IPS-NIHi7 (cell line): ENCODE results near the gene SGO2.
A peak's percentile ranks its signal among the peaks of the same experiment; 100 is the strongest.

Source experiments
- DNase-seq: peaks from one replicate; pipeline ENCODE4 v3.0.0; 2012; ENCODE audit warnings: mixed read lengths; ENCODE audit errors: extremely low spot score

SGO2 gene, protein sequence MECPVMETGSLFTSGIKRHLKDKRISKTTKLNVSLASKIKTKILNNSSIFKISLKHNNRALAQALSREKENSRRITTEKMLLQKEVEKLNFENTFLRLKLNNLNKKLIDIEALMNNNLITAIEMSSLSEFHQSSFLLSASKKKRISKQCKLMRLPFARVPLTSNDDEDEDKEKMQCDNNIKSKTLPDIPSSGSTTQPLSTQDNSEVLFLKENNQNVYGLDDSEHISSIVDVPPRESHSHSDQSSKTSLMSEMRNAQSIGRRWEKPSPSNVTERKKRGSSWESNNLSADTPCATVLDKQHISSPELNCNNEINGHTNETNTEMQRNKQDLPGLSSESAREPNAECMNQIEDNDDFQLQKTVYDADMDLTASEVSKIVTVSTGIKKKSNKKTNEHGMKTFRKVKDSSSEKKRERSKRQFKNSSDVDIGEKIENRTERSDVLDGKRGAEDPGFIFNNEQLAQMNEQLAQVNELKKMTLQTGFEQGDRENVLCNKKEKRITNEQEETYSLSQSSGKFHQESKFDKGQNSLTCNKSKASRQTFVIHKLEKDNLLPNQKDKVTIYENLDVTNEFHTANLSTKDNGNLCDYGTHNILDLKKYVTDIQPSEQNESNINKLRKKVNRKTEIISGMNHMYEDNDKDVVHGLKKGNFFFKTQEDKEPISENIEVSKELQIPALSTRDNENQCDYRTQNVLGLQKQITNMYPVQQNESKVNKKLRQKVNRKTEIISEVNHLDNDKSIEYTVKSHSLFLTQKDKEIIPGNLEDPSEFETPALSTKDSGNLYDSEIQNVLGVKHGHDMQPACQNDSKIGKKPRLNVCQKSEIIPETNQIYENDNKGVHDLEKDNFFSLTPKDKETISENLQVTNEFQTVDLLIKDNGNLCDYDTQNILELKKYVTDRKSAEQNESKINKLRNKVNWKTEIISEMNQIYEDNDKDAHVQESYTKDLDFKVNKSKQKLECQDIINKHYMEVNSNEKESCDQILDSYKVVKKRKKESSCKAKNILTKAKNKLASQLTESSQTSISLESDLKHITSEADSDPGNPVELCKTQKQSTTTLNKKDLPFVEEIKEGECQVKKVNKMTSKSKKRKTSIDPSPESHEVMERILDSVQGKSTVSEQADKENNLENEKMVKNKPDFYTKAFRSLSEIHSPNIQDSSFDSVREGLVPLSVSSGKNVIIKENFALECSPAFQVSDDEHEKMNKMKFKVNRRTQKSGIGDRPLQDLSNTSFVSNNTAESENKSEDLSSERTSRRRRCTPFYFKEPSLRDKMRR

DNA sequence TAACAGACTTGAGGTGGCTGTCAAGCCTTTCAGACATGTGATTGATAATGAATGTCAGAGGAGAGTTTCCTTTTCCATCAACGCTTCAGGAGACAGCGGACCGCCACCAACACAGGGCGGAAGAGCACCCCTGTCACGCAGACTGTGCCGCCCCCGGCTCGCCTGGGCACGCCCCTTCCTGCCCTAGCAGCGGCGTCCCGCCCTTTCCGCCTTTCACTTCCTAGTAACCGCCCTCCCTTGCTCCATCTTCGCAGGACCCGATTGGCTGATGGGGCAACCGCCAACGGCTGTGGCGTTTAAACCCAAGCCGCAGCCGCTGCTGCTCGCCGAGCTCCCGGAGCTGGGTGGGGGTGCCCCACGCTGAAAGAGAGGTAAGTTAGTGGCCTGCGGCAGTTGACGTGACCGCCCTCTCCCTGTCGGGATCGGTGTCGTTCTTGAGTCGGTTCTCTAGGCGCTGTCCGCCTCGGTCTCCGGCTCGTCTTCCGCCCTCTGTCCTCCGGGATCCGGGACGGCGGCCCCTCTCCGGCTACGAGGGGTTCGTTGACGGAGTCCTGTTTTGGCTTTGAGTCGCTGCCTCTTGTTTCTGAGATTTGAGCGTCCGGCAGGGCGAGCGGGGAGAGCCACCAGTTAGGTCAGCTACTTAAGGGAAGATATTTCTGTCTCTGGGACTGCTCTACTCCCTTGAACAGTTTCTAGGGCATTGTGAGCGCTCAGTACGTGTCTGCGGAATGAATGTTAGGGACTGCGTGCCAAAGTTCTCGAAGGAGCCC, at the start of gene SGO2:
SGO2 (plus strand) TSS at position 326 of the 770 bp plus-strand sequence. CDS start 6,769 bp downstream, outside the sequence.
- DNase-seq, result peak; percentile 99

DNA sequence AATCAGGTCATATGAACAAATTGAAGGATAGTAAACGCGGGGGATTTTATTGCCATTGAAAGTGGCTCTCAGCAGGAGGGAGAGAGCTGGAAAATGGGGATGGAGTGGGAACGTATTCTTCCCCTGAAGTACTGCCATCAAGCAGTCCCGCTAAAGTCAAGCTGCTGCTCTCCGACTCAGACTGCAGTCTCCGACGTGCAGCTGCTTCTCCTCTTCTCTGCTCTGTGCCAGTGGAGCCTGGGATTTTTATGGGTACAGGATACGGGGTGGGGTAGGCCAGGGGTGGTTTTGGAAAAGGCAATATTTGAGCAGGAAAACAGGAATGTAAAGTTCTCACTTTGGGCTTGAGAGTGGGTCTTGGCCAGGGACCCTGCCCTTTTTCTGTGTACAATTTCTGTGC, 49.2 kb upstream of the SGO2 start:
- no peak for DNase-seq

DNA sequence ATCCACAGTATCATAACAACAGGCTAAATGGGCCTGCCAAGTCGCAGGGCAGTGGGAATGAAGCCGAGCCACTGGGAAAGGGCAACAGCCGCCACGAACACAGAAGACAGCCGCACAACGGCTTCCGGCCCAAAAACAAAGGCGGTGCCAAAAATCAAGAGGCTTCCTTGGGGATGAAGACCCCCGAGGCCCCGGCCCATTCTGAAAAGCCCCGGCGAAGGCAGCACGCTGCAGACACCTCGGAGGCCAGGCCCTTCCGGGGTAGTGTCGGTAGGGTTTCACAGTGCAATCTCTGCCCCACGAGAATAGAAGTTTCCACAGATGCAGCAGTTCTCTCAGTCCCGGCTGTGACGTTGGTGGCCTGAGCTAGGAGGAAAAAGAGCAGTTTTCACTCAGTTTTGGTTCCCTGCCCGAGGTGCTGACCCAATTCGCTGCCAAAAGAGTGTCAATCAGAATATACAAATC, 48.3 kb upstream of the SGO2 start:
- no peak for DNase-seq

DNA sequence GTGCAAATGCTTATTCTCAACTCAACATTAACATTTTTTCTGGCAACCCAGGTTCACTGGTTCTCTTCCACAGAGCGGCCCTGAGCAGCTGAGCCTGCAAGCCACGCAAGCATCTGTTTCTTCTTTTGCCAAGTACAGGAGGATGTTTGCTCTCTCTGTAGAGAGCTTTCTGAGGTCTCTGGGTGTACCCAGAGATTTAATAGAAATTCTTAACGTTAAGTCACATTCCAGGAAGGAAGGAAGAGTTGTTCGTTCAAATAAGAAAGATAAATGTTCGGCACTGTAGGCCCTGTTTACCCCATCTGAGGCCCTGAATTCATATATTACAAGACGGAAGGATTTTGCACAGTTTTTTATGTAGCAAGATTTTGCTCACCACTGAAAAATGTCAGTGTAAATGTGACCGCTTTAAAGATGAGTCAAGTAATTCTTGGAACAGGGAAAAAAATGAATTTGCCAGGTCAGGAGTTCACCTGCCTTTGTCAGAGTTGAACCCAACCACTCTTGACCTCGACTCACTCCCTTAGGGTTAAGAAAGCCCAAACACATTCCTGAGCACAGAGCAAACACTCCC, 46.2 kb upstream of the SGO2 start:
- no peak for DNase-seq

DNA sequence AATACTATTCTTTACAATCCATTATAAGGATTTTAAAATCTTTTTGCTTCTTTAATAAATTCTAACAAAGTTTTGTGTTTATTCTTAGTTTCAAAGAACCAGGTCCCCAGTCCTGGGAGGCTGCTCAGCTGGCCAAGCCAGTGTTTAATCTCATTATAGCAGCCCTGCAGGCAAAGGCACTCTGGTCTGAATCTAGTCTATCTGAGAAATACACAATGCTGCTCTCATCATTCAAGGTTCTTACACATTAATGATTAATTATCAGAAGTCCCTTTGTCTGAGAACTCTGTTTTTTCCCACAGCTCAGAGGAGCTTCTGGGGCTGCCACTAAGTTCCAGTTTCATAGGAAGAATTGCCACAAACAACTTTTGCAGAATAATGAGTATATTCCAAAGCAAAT, 43.8 kb upstream of the SGO2 start:
- DNase-seq, result no peak

DNA sequence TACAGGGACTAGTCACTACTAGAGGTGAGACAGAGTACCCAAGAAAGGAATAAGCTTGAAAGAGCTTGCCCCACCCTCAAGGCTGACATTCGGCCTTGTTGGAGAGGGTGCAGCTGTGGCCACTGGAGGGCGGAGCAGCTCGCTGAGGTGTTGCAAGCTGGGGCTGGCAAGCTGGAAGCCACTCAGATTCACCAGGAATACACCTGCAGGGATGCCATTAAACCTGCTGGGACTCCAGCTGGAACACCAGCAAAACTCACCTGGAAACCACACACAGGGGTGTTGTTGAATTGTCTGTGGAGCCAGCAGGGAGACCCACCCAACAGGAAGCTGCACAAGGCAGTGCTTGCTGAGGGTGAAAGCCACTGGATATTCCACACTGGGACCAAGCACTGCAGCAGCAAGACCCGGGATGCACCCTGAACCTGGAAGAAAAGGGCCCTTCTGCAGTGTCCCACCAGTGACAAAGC, 42.2 kb upstream of the SGO2 start:
- DNase-seq, result peak; percentile 80

DNA sequence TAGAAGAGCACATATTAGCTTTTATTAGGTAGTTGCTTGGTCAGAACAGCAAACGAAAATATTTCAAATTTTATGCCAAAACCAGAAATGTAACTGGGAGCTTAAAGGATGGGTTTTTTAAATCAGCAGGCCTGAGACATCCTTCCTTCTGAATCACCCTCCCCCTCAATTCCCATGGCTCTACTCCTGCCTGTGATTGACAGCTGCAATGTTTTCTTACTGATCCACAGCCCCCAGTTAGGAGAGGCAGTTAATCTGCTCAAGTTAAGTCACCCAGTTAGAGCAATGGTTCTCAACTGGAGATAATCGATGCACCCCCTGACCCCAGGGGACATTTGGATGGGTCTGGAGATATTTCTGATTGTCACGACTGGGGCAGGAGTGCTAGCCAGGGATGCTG, 41.1 kb upstream of the SGO2 start:
- DNase-seq, result no peak

DNA sequence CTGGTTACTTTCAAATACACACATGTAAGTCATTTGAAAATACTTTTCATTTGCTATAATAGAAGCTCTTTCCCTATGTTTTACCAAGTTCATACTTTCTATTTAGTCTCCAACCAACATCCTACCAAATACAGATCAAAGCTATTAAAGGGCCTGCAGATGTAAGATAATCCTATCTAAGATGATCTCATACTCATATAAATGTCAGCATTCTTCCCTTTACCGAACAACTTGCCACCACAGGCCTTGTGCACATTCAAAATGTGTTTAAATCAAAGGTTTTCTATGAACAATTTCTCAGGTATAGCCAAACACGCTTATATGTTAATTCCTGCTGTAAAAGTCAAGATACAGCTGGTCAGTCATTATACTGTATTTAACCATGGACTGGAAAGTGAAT, 39.5 kb upstream of the SGO2 start:
- DNase-seq, result no peak

DNA sequence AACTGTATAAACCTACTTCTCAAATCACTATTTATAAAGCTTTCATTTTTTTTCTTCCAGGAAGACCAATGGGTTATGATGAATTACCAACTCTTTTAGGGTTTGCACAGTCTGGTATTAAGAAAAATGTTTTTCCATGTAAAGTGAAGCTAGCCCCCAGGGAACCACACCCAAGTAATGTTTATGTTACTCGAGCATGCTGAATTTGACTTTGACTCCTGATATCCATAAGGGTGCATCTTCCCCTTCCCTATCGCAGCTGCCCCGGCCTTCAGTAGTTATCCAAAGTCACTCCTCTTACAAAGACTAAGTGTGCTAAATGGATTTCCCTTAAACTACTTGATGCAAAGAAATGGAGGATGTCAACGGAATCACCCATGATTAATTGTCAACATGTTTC, 37.8 kb upstream of the SGO2 start:
- DNase-seq, result no peak

DNA sequence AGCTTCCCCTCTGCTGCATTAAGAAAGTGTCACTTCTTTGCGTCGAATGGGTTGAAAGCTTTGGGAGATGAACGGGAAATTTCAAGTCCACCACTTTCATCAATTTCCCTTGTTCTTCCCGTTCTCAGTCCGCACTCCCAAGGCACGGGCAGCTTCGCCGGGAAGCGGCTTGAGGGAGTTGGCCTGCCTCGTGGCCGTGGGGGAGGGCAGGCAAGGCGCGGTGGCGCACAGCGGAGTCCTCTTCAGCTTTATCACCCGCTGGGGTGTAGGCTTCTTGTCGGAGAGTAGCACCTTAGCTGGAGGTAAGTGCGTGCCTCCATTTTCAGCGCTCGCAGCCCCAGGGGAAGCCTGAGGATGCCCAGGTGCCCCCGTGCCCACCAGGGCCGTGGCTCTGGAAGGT, 36.0 kb upstream of the SGO2 start:
- DNase-seq, result no peak

DNA sequence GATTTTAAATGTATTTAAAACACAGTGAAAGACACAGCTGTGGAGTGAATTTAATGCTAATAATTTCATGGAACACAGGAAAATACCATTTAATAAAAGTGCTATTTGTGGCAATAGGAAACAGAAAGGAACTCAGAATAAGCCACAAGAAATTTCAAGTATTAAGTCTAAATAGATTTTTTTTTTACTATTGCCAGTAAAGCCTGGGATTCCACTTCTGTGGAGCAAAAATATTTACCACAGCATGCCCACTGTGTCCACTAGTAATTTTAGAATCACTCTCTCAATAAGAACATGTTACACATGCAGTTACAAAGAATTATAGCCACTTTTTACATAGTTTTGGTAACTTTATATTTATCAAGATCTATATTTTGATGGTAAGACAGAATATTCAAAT, 33.4 kb upstream of the SGO2 start:
- DNase-seq, result no peak

DNA sequence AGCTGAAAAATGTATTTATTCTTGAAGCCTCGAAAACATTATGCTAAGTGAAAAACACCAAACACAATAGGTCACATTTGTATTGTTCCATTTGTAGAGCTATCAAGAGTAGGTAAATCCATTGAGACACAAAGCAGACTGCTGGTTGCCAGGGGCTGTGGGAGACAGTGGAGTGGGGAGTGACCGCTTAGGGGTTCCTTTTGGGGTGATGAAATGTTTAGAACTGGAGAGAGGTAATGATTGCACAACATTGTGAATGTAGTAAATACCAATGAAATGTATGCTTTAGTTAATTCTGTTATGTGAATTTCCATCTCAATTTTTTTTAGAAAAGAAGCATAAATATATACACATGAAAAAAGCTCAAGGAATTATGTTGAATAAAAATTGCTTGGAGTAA, 32.0 kb upstream of the SGO2 start:
- DNase-seq, result no peak

DNA sequence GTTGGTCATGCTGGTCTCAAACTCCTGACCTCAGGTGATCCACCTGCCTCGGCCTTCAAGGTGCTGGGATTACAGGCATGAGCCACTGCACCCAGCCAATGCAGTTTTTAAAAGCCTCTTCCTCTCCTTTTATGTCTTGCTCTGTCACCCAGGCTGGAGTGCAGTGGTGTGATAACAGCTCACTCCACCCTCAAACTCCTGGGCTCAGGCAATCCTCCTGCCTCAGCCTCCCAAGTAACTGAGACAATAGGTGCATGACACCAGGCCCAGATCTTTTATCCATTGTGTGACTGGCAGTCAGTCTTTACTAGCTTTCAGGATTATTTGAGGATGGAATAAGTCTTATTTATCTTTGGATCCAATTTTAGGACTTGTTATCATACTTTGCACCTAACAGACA, 29.3 kb upstream of the SGO2 start:
- DNase-seq, result no peak

DNA sequence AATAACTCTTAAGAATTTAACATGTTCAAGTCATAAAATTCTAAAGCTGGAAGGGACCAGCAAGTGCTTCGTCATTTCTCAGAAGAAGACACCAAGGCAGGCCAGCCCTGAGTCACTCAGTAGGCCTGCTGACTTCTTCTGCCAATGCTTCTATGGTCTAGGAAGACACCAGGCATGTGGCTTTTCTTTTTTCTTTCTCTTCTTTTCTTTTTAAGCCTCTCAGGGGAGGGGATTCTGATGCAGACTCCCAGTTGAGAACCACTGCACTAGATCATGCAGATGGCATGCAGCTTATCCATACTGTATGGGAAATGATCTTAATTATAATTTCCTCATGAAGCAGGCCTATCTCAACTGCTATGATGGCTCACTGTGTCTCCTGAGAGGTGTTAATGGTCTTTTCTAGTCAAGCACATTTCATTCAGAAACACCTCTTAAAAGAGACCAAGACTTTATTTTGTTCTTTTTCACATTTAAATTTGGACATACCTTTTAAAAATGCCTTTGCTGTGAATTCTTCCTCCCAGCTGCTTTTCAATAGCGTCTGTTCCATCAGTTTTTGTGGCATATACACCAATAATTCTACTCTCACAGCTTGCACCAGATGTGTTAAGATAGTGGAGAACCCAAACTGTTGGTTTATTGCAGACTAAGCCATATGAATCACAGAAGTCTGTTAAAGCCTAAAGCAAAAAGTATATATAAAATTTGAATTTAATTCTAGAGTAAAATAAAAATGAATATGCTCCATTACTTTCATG, 27.4 kb upstream of the SGO2 start:
- no peak for DNase-seq

DNA sequence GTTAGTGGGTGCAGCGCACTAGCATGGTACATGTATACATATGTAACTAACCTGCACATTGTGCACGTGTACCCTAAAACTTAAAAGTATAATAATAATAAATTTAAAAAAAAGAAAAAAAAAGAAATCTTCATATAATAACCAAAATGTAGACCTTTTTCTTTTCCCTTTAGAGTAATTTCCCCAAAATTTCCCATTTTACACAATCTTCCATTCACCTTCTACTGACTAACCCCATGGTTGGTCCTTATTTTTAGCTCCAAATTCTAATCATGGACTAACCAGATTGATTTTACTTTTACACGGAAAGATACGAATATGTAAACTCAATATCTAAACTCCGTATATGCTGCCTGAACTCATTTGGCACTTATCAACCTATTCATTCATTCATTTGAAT, 23.8 kb upstream of the SGO2 start:
- DNase-seq, result no peak

DNA sequence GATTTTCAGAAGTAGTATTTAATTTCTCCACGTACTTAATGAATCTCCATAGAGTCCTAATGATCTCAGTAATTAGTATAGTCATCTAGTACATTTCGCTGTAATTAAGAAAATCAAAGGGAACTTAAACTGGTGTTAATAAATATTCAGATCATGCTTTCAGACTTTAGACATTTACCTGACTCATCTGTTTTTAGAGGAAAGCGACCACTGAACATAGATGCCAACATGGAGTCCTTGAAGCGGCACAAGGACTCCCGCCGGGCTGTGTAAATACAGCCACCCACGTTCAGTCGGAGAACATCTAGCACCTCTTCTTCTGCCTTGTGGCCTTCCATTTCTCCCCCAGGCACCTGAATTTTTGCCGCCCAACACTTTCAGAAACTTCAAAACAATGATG, 19.3 kb upstream of the SGO2 start:
- no peak for DNase-seq

DNA sequence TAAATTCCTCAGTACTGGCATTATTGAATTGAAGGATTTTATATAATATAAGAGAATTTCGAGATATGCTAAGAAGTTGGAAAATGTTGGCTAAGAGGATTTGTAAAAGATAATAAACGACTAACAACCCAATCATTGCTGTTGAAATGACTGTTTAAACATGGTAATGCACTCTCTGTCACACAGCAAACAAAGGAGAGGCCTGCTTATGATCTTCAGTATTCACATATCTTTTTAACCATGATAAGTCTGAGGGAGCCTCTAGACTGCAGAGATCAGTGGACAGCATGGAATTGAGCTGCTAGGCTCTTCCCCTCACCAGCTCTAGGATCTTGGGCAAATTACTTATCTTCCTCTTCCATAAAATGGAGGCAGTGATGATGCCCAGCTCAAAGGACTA, 18.8 kb upstream of the SGO2 start:
- DNase-seq, result no peak

DNA sequence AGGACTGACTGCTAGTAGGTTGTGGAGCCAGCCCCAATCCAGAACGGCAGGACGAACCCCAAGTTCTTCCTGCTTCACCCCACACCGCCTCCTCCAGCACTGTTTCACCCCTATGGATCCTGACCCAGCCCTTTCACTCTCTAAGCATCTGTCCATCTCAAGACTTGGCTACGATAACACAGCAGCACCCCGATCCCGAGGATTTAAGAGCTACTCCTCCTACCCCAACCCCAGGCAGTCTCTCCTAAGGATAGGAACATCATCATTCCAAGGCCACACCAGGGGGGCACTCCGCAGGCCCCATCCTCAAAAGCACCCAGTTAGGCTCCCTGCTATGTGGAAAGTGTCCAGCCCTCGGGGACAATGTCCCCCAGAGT, 16.8 kb upstream of the SGO2 start:
- peak; percentile 19 for DNase-seq

DNA sequence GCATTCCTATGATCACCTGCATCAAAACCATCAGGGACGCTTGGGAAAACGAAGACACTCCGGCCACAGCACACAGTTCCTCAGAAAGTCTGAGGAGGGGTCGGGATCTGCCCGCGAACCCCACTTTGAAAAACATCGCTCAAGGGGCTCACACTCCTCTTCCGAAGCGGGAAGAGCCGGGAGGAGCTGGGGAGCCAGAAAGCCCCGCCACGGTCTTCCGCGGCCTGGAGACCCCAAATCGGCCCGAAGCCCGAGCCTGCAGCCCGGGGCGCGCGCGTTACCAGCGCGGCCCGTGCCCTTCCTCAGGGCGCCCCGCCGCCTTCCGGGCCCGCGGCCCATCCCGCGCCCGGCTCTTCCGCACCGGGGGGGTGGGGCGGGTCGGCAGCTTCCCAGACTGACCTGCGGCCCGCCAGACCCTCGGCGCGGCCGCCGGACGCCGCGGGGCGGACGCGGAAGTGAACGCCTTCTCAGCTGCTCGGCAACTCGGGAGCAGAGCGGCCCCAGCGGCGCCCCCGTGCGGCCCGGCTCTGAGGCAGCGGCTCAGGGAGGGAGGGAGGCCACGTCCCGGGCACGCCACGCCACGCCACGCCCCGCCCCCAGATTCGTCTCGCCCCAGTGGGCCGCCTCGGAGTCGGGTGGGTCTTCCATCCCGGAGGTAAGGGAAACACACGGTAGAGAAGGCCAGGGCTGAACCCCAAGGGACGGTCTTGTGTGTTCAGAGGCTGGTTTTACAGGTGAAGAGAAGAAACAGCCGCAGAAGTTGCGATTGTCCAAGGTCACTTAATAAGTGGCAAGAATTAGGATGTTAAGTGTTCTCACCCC, 16.2 kb upstream of the SGO2 start, which contains the start of gene KCTD18:
KCTD18 (minus strand) TSS at position 457 of the 822 bp plus-strand sequence. CDS start 3,052 bp downstream, outside the sequence.
- peak; percentile 97 for DNase-seq
